Fibroblast of villous mesenchyme (primary cell): ENCODE data around the gene GGT6. TPM values are rescaled to one million over a fixed set of nuclear protein-coding genes. Genes with fewer than 3 reads are reported as not detected.
A peak's percentile ranks its signal among the peaks of the same experiment; 100 is the strongest.

ENCODE experiments used
- DNase-seq: peaks from one replicate; pipeline ENCODE4 v3.0.0-alpha.2; 2010; ENCODE audit warnings: low read depth
- H3K4me3 ChIP-seq: 2 replicates; pipeline ENCODE4 v1.5.1; 2011; ENCODE audit warnings: low read depth, mild to moderate bottlenecking, low read length
- total RNA-seq: library from RNA; depleted of rRNA; stranded (reverse); fragments of >200 nt; gene quantifications from 2 replicates; pipeline ENCODE4 v1.2.3, GENCODE V29; 2012
- TF ChIP-seq, protein P1 (sequence below): IDR thresholded peaks from 2 replicates; pipeline ENCODE4 v1.5.1; 2012; ENCODE audit warnings: low read depth, mild to moderate bottlenecking, low read length; ENCODE audit not compliant: insufficient read depth

The GGT6 gene
- total RNA-seq, 1 donor, result not detected

DNA sequence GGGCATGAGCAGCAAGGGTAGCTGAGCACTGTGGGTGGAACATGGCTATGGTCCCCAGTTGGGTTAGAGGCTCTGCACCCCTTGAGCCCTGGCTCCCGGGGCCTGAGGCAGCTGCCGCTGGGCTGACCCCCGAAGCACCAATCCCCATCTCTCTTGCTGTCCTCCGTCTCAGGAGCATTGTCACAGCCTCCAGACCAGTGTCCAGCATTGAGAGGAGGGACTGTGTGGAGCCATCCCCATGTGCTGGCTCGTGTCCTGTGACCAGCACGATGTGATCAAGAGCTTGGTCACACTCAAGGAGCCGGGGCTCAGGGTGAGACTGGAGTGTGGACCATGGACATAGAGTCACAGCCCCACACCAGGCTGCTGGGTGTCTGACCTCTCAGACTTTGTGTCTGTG lies 26.8 kb upstream of the GGT6 start:
- TF ChIP-seq, protein P1, sequence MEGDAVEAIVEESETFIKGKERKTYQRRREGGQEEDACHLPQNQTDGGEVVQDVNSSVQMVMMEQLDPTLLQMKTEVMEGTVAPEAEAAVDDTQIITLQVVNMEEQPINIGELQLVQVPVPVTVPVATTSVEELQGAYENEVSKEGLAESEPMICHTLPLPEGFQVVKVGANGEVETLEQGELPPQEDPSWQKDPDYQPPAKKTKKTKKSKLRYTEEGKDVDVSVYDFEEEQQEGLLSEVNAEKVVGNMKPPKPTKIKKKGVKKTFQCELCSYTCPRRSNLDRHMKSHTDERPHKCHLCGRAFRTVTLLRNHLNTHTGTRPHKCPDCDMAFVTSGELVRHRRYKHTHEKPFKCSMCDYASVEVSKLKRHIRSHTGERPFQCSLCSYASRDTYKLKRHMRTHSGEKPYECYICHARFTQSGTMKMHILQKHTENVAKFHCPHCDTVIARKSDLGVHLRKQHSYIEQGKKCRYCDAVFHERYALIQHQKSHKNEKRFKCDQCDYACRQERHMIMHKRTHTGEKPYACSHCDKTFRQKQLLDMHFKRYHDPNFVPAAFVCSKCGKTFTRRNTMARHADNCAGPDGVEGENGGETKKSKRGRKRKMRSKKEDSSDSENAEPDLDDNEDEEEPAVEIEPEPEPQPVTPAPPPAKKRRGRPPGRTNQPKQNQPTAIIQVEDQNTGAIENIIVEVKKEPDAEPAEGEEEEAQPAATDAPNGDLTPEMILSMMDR, result no peak
- DNase-seq, result no peak
- no peak overlapping the region for H3K4me3 ChIP-seq

- no peak overlapping the region for H3K4me3 ChIP-seq
- DNase-seq, result no peak
- TF ChIP-seq, protein P1, result no peak
Measured at GRCh38 chr17:4586043-4586442, 25.7 kb upstream of the GGT6 start.

GRCh38 chr17:4585638-4585994 lies 25.2 kb upstream of the GGT6 start:
- TF ChIP-seq, protein P1, result no peak
- no peak for DNase-seq
- no peak overlapping the region for H3K4me3 ChIP-seq

- TF ChIP-seq, protein P1, result no peak
- no peak for DNase-seq
- H3K4me3 ChIP-seq, result no peak overlapping the region
Measured at GRCh38 chr17:4584917-4585637, 24.7 kb upstream of the GGT6 start.

- no peak for DNase-seq
- H3K4me3 ChIP-seq, result peak within 1 kb of the TSS; percentile 23
- TF ChIP-seq, protein P1, result no peak
Measured at GRCh38 chr17:4584101-4584916, 23.9 kb upstream of the GGT6 start, which contains the start of gene SMTNL2. Gene SMTNL2, plus strand, starts transcription at chr17:4584529. Its CDS starts 77 bp downstream, at chr17:4584606.

- TF ChIP-seq, protein P1, result peak; percentile 45
- H3K4me3 ChIP-seq, result peak overlapping the region; percentile 23
- DNase-seq, result no peak
Measured at GRCh38 chr17:4583782-4584100, 23.4 kb upstream of the GGT6 start.

DNA sequence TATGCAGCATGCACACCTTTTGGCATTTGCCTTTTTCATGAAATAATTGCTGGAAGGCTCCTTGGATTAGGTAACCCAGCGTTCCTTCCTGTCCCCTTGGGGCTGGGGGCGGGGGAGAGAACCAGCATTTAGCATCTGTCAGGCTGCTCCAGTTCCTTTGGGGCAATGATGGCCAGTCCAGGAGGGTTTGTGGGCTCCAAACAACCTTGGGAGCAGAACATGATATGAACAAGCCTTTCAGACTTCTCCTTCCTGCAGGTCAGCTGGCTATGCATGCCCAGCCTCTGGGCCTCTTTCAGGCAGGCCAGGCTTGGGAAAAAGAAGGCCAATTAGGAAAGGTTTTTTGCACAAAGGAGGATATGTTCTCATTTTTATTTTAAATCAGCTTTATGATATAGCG lies 22.8 kb upstream of the GGT6 start:
- no peak overlapping the region for H3K4me3 ChIP-seq
- no peak for DNase-seq
- TF ChIP-seq, protein P1, result no peak
